ELR (cell line): ENCODE data around the gene SPN.
"Not testable (repeated sequence)": the region's sequence is repeated elsewhere in the genome, so short reads cannot be mapped to it uniquely, and the experiment has no call there.

Experiments
- DNase-seq: peaks from one replicate; pipeline ENCODE4 v3.0.0-alpha.2; 2015; ENCODE audit warnings: low read depth

Gene SPN

GRCh38 chr16:29645694-29646187 lies 17.3 kb upstream of the SPN start:
- DNase-seq = peak; percentile 18

- no peak for DNase-seq
Observed at GRCh38 chr16:29646947-29647346, 16.1 kb upstream of the SPN start.

- no peak for DNase-seq
Observed at GRCh38 chr16:29649588-29650494, 13.2 kb upstream of the SPN start.

GRCh38 chr16:29650771-29651170 lies 12.3 kb upstream of the SPN start:
- no peak for DNase-seq

GRCh38 chr16:29651774-29652349 lies 11.2 kb upstream of the SPN start:
- DNase-seq = no peak

- DNase-seq = no peak
Observed at GRCh38 chr16:29653471-29653870, 9.6 kb upstream of the SPN start.

- DNase-seq = not testable (repeated sequence)
Observed at GRCh38 chr16:29653890-29654289, 9.2 kb upstream of the SPN start.

GRCh38 chr16:29656688-29657523 lies 6.1 kb upstream of the SPN start:
- no peak for DNase-seq

- DNase-seq = no peak
Observed at GRCh38 chr16:29658705-29659104, 4.3 kb upstream of the SPN start.

GRCh38 chr16:29662000-29662728 lies 883 bp upstream of the SPN start:
- DNase-seq = no peak

GRCh38 chr16:29662729-29663015 lies 375 bp upstream of the SPN start:
- DNase-seq = no peak

GRCh38 chr16:29663807-29664090 lies 702 bp downstream of the SPN start:
- no peak for DNase-seq

GRCh38 chr16:29664091-29664921 lies 1.3 kb downstream of the SPN start:
- no peak for DNase-seq

- DNase-seq = no peak
Observed at GRCh38 chr16:29665294-29666077, 2.4 kb downstream of the SPN start.

GRCh38 chr16:29667322-29667610 lies 4.2 kb downstream of the SPN start:
- not testable (repeated sequence) for DNase-seq

- no peak for DNase-seq
Observed at GRCh38 chr16:29667755-29668154, 4.7 kb downstream of the SPN start.

GRCh38 chr16:29668267-29668666 lies 5.2 kb downstream of the SPN start:
- DNase-seq = no peak

- DNase-seq = no peak
Observed at GRCh38 chr16:29673501-29673900, 10.5 kb downstream of the SPN start.

GRCh38 chr16:29674188-29674587 lies 11.1 kb downstream of the SPN start:
- DNase-seq = no peak

- DNase-seq = peak; percentile 39
Observed at GRCh38 chr16:29675811-29676643, 13.0 kb downstream of the SPN start.
